Natural killer cell (primary cell): ENCODE results near the gene HORMAD2. TPM values are rescaled to one million over a fixed set of nuclear protein-coding genes. Genes with fewer than 3 reads are reported as not detected.

Source experiments
- ATAC-seq, 3 donors: fragments of 150-1000 bp in 2 of 3; fragments of 200-7000 bp in 1 of 3; cut with Tn5 transposase; 1 replicate in 1 of 3; 2 replicates in 2 of 3; pipeline ENCODE4 v1.10.0; 2021; ENCODE audit warnings: mild to moderate bottlenecking in 2 of 3, moderate library complexity in 2 of 3
- DNase-seq, 2 donors: peaks; one replicate each; pipeline versions ENCODE4 v3.0.0 to v3.0.0-alpha.2; 2013 to 2021; ENCODE audit warnings: mixed read lengths in 1 of 2
- H3K27ac ChIP-seq: one replicate; pipeline ENCODE4 v1.5.1; 2013; ENCODE audit warnings: mild to moderate bottlenecking, low read length
- H3K27me3 ChIP-seq: one replicate; pipeline ENCODE4 v1.6.1; 2013; ENCODE audit warnings: low read length; ENCODE audit not compliant: control insufficient read depth, insufficient read depth
- H3K36me3 ChIP-seq: one replicate; pipeline ENCODE4 v1.6.1; 2013; ENCODE audit warnings: low read length; ENCODE audit not compliant: control insufficient read depth, insufficient read depth
- H3K4me1 ChIP-seq: one replicate; pipeline ENCODE4 v1.6.1; 2013; ENCODE audit warnings: low read length; ENCODE audit not compliant: control insufficient read depth, insufficient read depth
- H3K4me3 ChIP-seq: one replicate; pipeline ENCODE4 v1.5.1; 2013; ENCODE audit warnings: low read length
- H3K9me3 ChIP-seq: one replicate; pipeline ENCODE4 v1.6.1; 2013; ENCODE audit warnings: low read length; ENCODE audit not compliant: control insufficient read depth, insufficient read depth
- H3K27ac Mint-ChIP-seq, 2 donors: one replicate each; pipeline ENCODE4 v1.8.0; 2022; ENCODE audit warnings: mild to moderate bottlenecking in 2 of 2, mixed read lengths in 2 of 2, moderate library complexity in 1 of 2
- H3K27me3 Mint-ChIP-seq, 2 donors: one replicate each; pipeline ENCODE4 v1.8.0; 2022; ENCODE audit warnings: low read depth in 2 of 2, mixed read lengths in 2 of 2
- H3K36me3 Mint-ChIP-seq: one replicate; pipeline ENCODE4 v1.8.0; 2022; ENCODE audit warnings: mixed read lengths
- H3K4me1 Mint-ChIP-seq, 2 donors: one replicate each; pipeline ENCODE4 v1.8.0; 2022; ENCODE audit warnings: mixed read lengths in 2 of 2
- H3K4me3 Mint-ChIP-seq: one replicate; pipeline ENCODE4 v1.8.0; 2022; ENCODE audit warnings: mild to moderate bottlenecking, moderate library complexity, mixed read lengths
- H3K9me3 Mint-ChIP-seq, 2 donors: one replicate each; pipeline ENCODE4 v1.8.0; 2022; ENCODE audit warnings: mixed read lengths in 2 of 2
- WGBS: methylation state at CpG from one replicate; pipeline ENCODE4 v1.1.7; 2013; ENCODE audit warnings: missing lambda C conversion rate; ENCODE audit not compliant: insufficient coverage; 5-methylcytosine and 5-hydroxymethylcytosine counted together
- intact Hi-C: fragments of 100-400 bp; cut with micrococcal nuclease; formaldehyde crosslinking; loops from one replicate; pipeline ENCODE4 v1.14.2; 2022
- total RNA-seq, 4 donors: library from RNA; stranded (reverse); fragments of 120-200 nt in 1 of 4; gene quantifications; one replicate each; pipeline versions ENCODE4 v1.2.3 to v1.2.4, GENCODE V29; 2013 to 2022
- TF ChIP-seq, protein P1 (sequence below): fragments of 200-600 bp; IDR thresholded peaks from one replicate; pipeline ENCODE4 v1.8.0; 2022; ENCODE audit warnings: antibody characterized with exemption

HORMAD2 gene
- total RNA-seq, 3 donors from 2014 or later (not counting 1 experiment from before 2014, with no cell fraction given) = not detected

DNA sequence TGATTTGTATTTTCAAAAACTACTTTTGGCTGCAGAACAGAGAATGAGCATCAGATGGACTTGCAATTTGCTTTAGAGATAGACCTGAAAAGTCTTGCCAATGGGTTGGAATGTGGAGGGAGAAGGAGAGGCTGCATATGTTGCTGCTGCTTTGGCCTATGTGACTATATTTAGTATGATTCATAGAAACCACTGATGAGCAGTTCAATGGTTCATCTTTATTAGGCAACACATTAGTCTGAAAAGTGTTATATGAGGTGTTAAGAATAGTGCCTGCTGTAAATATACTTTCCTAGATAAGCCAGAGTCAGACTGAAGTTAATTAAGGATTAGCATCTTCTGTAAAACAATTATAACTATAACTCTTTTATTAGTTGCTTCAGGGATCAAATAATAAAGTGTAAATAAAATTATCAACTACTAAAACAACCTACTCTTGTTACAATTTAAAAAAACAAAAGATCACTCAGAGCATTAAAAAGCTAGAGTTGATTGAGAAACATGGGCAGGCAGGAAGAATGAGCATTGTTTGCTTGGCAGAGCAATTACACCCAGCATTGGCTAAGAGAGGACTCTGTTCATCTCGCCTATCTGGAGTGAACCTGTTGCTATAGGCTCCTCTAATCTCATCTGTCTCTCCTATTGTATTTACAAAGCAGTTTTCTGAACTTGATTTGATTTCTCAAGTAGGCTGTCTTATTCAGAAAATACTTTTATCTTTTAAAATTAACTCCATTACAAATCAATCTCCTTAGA, 36.3 kb downstream of the HORMAD2 start:
- ATAC-seq (peak in 2 of 3 donors; percentile 47 to 75), DNase-seq (no peak)
- intact Hi-C loops = no loop called here
- H3K36me3 Mint-ChIP-seq = no peaks in the 10 kb centered on the region
- Histone ChIP-seq H3K36me3 (no peaks in the 10 kb centered on the region), H3K27ac (no peak overlapping the region), H3K27me3 (peaks cover 3% of the 10 kb centered on the region), H3K9me3 (no peaks in the 10 kb centered on the region), H3K4me1 (no peaks in the 10 kb centered on the region), H3K4me3 (no peak overlapping the region)
- TF ChIP-seq, protein P1, sequence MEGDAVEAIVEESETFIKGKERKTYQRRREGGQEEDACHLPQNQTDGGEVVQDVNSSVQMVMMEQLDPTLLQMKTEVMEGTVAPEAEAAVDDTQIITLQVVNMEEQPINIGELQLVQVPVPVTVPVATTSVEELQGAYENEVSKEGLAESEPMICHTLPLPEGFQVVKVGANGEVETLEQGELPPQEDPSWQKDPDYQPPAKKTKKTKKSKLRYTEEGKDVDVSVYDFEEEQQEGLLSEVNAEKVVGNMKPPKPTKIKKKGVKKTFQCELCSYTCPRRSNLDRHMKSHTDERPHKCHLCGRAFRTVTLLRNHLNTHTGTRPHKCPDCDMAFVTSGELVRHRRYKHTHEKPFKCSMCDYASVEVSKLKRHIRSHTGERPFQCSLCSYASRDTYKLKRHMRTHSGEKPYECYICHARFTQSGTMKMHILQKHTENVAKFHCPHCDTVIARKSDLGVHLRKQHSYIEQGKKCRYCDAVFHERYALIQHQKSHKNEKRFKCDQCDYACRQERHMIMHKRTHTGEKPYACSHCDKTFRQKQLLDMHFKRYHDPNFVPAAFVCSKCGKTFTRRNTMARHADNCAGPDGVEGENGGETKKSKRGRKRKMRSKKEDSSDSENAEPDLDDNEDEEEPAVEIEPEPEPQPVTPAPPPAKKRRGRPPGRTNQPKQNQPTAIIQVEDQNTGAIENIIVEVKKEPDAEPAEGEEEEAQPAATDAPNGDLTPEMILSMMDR = no peak
- no peaks in the 10 kb centered on the region for H3K27me3 Mint-ChIP-seq
- peaks cover 0 to 8% of the 10 kb centered on the region in 2 donors for H3K4me1 Mint-ChIP-seq
- no peak overlapping the region for H3K4me3 Mint-ChIP-seq
- no peaks in the 10 kb centered on the region for H3K9me3 Mint-ChIP-seq
- 100% methylated on average over 1 of the region's 1 CpG for WGBS
- peak overlapping the region in 1 of 2 donors; percentile 8 for H3K27ac Mint-ChIP-seq

DNA sequence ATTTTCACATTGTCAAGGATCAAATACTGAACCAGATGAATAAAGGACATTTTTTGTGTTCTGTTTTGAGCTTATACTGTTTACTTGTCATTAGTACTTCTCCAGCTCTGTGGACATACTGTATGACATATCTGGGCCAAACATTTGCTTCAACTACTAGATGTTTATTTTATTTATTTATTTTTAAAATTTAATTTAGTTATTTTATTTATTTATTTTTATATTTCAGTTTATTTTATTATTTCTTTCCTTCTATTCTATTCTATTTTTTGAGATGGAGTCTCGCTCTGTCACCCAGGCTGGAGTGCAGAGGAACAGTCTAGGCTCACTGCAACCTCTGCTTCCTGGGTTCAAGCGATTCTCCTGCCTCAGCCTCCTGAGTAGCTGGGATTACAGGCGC, 37.0 kb downstream of the HORMAD2 start:
- DNase-seq (no peak), ATAC-seq (no peak)
- Mint-ChIP-seq H3K9me3 (no peaks in the 10 kb centered on the region), H3K27me3 (no peaks in the 10 kb centered on the region), H3K4me1 (peaks cover 0 to 8% of the 10 kb centered on the region in 2 donors), H3K36me3 (no peaks in the 10 kb centered on the region), H3K27ac (no peak overlapping the region), H3K4me3 (no peak overlapping the region)
- 90% methylated on average over 3 of the region's 3 CpGs for WGBS
- intact Hi-C loops = no loop called here
- Histone ChIP-seq H3K27me3 (peaks cover 3% of the 10 kb centered on the region), H3K9me3 (no peaks in the 10 kb centered on the region), H3K36me3 (no peaks in the 10 kb centered on the region), H3K4me3 (no peak overlapping the region), H3K27ac (no peak overlapping the region), H3K4me1 (no peaks in the 10 kb centered on the region)
- TF ChIP-seq, protein P1 = no peak

DNA sequence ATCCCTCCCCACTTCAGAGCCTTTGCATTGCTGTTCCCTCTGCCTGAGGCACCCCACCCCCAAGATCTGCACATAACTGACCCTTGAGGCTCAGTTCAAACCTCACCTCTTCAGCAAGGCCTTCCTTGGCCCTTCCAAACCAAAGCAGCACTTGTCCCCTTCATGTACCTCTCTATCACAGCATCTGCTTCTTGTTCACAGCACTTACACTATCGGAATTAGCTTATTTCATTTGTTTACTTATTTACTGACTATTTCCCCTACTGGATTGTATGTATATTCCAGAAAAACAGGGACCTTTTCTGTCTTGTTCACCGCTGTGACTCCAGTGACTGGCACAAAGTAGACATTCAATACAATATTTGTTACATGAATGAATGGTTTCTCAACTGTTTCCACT, 38.0 kb downstream of the HORMAD2 start:
- TF ChIP-seq, protein P1 = no peak
- peaks cover 3% of the 10 kb centered on the region for H3K27me3 ChIP-seq
- no peak overlapping the region for H3K4me3 ChIP-seq
- no peak for DNase-seq
- intact Hi-C loops = no loop called here
- ATAC-seq = no peak
- H3K27ac ChIP-seq = no peak overlapping the region
- Mint-ChIP-seq H3K4me1 (peaks cover 0 to 8% of the 10 kb centered on the region in 2 donors), H3K27me3 (no peaks in the 10 kb centered on the region), H3K36me3 (no peaks in the 10 kb centered on the region), H3K4me3 (no peak overlapping the region), H3K9me3 (no peaks in the 10 kb centered on the region), H3K27ac (peak overlapping the region in 1 of 2 donors; percentile 17)
- no peaks in the 10 kb centered on the region for H3K4me1 ChIP-seq
- H3K9me3 ChIP-seq = no peaks in the 10 kb centered on the region
- WGBS = 100% methylated on average over 1 of the region's 2 CpGs
- no peaks in the 10 kb centered on the region for H3K36me3 ChIP-seq

DNA sequence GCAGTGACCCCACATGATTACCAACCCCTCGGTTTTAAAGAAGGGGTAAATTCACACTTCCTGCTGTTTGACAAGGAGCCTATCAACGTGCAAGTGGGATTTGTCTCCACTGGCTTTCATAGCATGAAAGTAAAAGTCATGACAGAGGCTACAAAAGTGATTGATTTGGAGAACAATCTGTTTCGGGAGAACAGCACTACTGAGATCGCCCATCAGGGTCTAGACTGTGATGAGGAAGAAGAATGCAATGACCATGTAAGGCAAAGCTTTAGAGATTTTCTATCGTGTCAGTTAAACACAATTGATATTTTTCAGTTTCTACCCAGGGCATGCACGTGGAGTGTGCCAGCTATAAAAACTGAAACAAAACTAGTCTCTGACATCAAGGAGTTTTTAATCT, 41.7 kb downstream of the HORMAD2 start:
- no peaks in the 10 kb centered on the region for H3K36me3 ChIP-seq
- Mint-ChIP-seq H3K4me3 (no peak overlapping the region), H3K9me3 (no peaks in the 10 kb centered on the region), H3K36me3 (no peaks in the 10 kb centered on the region), H3K27ac (no peak overlapping the region), H3K4me1 (no peaks in the 10 kb centered on the region), H3K27me3 (no peaks in the 10 kb centered on the region)
- H3K9me3 ChIP-seq = no peaks in the 10 kb centered on the region
- TF ChIP-seq, protein P1 = no peak
- no peak for DNase-seq
- no peaks in the 10 kb centered on the region for H3K4me1 ChIP-seq
- intact Hi-C loops = no loop called here
- peaks cover 3% of the 10 kb centered on the region for H3K27me3 ChIP-seq
- 53% methylated on average over 6 of the region's 6 CpGs for WGBS
- no peak for ATAC-seq
- no peak overlapping the region for H3K27ac ChIP-seq
- no peak overlapping the region for H3K4me3 ChIP-seq
